Lung (tissue), 12 donors: ENCODE measurements around the gene NTN1. TPM values are rescaled to one million over a fixed set of nuclear protein-coding genes. Genes with fewer than 3 reads are reported as not detected.

ENCODE experiments used
- ATAC-seq: fragments of 200-7000 bp; cut with Tn5 transposase; one replicate; pipeline ENCODE4 v1.9.1; 2020; ENCODE audit warnings: moderate number of reproducible peaks; ENCODE audit not compliant: insufficient read depth, low FRiP score
- DNase-seq, 3 donors: peaks; one replicate each; pipeline ENCODE4 v3.0.0-alpha.2; 2013 to 2017
- H3K27ac ChIP-seq, 2 donors: one replicate each; pipeline ENCODE4 v1.5.1; 2013; ENCODE audit warnings: mild to moderate bottlenecking in 2 of 2, moderate library complexity in 2 of 2, control low read depth in 1 of 2, inconsistent platforms in 1 of 2, low read depth in 1 of 2, low read length in 1 of 2
- H3K27me3 ChIP-seq, 3 donors: one replicate each; pipeline ENCODE4 v1.5.1; 2013; ENCODE audit warnings: low read length in 2 of 3; ENCODE audit not compliant: control insufficient read depth in 3 of 3, insufficient read depth in 3 of 3
- H3K36me3 ChIP-seq, 4 donors: one replicate each; pipeline ENCODE4 v1.5.1; 2013; ENCODE audit warnings: low read length in 4 of 4, mild to moderate bottlenecking in 1 of 4, moderate library complexity in 1 of 4; ENCODE audit not compliant: control insufficient read depth in 4 of 4, insufficient read depth in 4 of 4
- H3K4me1 ChIP-seq, 5 donors: one replicate each; pipeline ENCODE4 v1.5.1; 2013; ENCODE audit warnings: low read length in 5 of 5, mild to moderate bottlenecking in 2 of 5, moderate library complexity in 1 of 5; ENCODE audit not compliant: control insufficient read depth in 5 of 5, insufficient read depth in 5 of 5
- H3K4me3 ChIP-seq: one replicate; pipeline ENCODE4 v1.5.1; 2013; ENCODE audit warnings: mild to moderate bottlenecking, control low read depth, moderate library complexity
- H3K9ac ChIP-seq, 2 donors: one replicate each; pipeline ENCODE4 v1.5.1; 2013; ENCODE audit warnings: low read length in 2 of 2, control low read depth in 1 of 2; ENCODE audit not compliant: insufficient read depth in 1 of 2
- H3K9me3 ChIP-seq, 4 donors: one replicate each; pipeline ENCODE4 v1.5.1; 2013; ENCODE audit warnings: low read length in 3 of 4, mild to moderate bottlenecking in 1 of 4, moderate library complexity in 1 of 4; ENCODE audit not compliant: control insufficient read depth in 4 of 4, insufficient read depth in 3 of 4
- CTCF ChIP-seq: IDR thresholded peaks from 2 replicates; pipeline ENCODE4 v1.5.1; 2012; ENCODE audit warnings: mild to moderate bottlenecking; ENCODE audit errors: control extremely low read depth, extremely low read depth
- WGBS, 2 donors: extraction: QIAGEN DNeasy Blood & Tissue Kit; methylation state at CpG; one replicate each; pipeline ENCODE4 v1.1.7; 2013; 5-methylcytosine and 5-hydroxymethylcytosine counted together
- polyA plus RNA-seq, 2 donors: library from polyadenylated mRNA; stranded (reverse); fragments of 200-250 nt; gene quantifications; one replicate each; pipeline ENCODE4 v1.2.1, GENCODE V29; 2013
- total RNA-seq, 2 donors: library from RNA; depleted of rRNA in 1 of 2; stranded (reverse); fragments of >200 nt in 1 of 2; gene quantifications; one replicate each; pipeline ENCODE4 v1.2.1, GENCODE V29; 2014 to 2021
- donor health status: control.
- donor health status: control.
- donor health status: Bipolar disorder and iron deficiency.
- donor health status: healthy.
- donor health status: DM: yes; HTN: yes; CAD: no.

NTN1 gene
- total and polyA plus RNA-seq, 4 donors = 3.6 to 17.1 (median 7.8) TPM

- Histone ChIP-seq H3K9me3 (peaks cover 0 to 2% (median 0%) of the 10 kb centered on the region in 4 donors), H3K4me1 (no peaks in the 10 kb centered on the region), H3K9ac (no peak overlapping the region), H3K27me3 (peaks cover 0 to 18% (median 4%) of the 10 kb centered on the region in 3 donors), H3K36me3 (peaks cover 0 to 6% (median 0%) of the 10 kb centered on the region in 4 donors), H3K4me3 (no peak overlapping the region), H3K27ac (no peak overlapping the region)
- WGBS, 2 donors = 72 to 78% methylated on average over 31 to 32 of the region's 32 CpGs
- ATAC-seq = no peak
- no peak for DNase-seq
- TF ChIP-seq CTCF = no peak
These were observed 204.2 kb downstream of the NTN1 start for GRCh38 chr17:9225305-9226101.

- H3K27ac ChIP-seq = no peak overlapping the region
- peaks cover 0 to 18% (median 4%) of the 10 kb centered on the region in 3 donors for H3K27me3 ChIP-seq
- no peak for TF ChIP-seq CTCF
- H3K4me3 ChIP-seq = no peak overlapping the region
- no peaks in the 10 kb centered on the region for H3K4me1 ChIP-seq
- ATAC-seq (no peak), DNase-seq (no peak)
- peaks cover 0 to 2% (median 0%) of the 10 kb centered on the region in 4 donors for H3K9me3 ChIP-seq
- 82 to 86% methylated on average over 28 to 34 of the region's 34 CpGs for WGBS, 2 donors
- H3K9ac ChIP-seq = no peak overlapping the region
- H3K36me3 ChIP-seq = peaks cover 0 to 6% (median 0%) of the 10 kb centered on the region in 4 donors
These were observed 205.0 kb downstream of the NTN1 start for GRCh38 chr17:9226130-9226793.

GRCh38 chr17:9226794-9227135 lies 205.5 kb downstream of the NTN1 start:
- H3K9me3 ChIP-seq = peaks cover 0 to 2% (median 0%) of the 10 kb centered on the region in 4 donors
- WGBS, 2 donors = 51 to 56% methylated on average over 14 of the region's 14 CpGs
- peaks cover 0 to 6% (median 0%) of the 10 kb centered on the region in 4 donors for H3K36me3 ChIP-seq
- no peak overlapping the region for H3K4me3 ChIP-seq
- peaks cover 0 to 18% (median 4%) of the 10 kb centered on the region in 3 donors for H3K27me3 ChIP-seq
- H3K4me1 ChIP-seq = no peaks in the 10 kb centered on the region
- ATAC-seq = no peak
- no peak for DNase-seq
- no peak overlapping the region for H3K9ac ChIP-seq
- no peak for TF ChIP-seq CTCF
- no peak overlapping the region for H3K27ac ChIP-seq
